Neural progenitor cell (in vitro differentiated cells): ENCODE results near the gene TBK1.

ENCODE experiments used
- EZH2 ChIP-seq: fragments of 200-600 bp; sonication (generic); IDR thresholded peaks from 2 replicates; pipeline ENCODE4 v1.6.1; 2017; ENCODE audit warnings: antibody characterized with exemption, mild to moderate bottlenecking, moderate library complexity
- TF ChIP-seq, protein P1 (sequence below): fragments of 200-600 bp; sonication (generic); IDR thresholded peaks from 2 replicates; pipeline ENCODE4 v1.5.1; 2017; ENCODE audit warnings: antibody characterized with exemption, mild to moderate bottlenecking

DNA sequence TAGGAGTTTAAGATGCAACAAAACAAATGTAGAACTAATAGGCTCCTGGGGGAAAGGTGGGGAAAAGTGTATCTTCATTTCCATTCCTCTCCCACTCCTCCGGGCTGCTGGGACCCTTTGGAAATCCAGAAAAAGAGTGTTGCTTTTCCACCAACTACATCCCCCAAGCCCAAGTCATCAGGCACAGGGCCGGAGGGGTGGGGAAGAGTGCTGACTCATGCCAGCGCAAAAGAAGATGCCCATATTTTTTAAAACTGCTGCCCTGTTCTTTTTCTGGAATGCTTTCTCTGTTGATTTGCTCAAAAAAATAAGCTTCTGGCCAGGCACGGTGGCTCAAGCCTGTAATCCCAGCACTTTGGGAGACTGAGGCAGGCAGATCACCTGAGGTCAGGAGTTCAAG, 70.9 kb downstream of the TBK1 start:
- TF ChIP-seq, protein P1, sequence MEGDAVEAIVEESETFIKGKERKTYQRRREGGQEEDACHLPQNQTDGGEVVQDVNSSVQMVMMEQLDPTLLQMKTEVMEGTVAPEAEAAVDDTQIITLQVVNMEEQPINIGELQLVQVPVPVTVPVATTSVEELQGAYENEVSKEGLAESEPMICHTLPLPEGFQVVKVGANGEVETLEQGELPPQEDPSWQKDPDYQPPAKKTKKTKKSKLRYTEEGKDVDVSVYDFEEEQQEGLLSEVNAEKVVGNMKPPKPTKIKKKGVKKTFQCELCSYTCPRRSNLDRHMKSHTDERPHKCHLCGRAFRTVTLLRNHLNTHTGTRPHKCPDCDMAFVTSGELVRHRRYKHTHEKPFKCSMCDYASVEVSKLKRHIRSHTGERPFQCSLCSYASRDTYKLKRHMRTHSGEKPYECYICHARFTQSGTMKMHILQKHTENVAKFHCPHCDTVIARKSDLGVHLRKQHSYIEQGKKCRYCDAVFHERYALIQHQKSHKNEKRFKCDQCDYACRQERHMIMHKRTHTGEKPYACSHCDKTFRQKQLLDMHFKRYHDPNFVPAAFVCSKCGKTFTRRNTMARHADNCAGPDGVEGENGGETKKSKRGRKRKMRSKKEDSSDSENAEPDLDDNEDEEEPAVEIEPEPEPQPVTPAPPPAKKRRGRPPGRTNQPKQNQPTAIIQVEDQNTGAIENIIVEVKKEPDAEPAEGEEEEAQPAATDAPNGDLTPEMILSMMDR: no peak
- no peak for TF ChIP-seq EZH2
